CD8-positive, alpha-beta memory T cell (primary cell): Measurements from ENCODE around the gene MEIS2. TPM values are rescaled to one million over a fixed set of nuclear protein-coding genes. Genes with fewer than 3 reads are reported as not detected.
A peak's percentile ranks its signal among the peaks of the same experiment; 100 is the strongest.

Source experiments
- CTCF ChIA-PET: fragments of 350-600 bp; sonication (Branson Sonifier 250); formaldehyde crosslinking; loops from one replicate; lab custom pipeline; 2021; ENCODE audit warnings: antibody characterized with exemption; lab: Charles Lee
- POLR2A ChIA-PET: fragments of 350-600 bp; sonication (Branson Sonifier 250); formaldehyde crosslinking; loops from one replicate; lab custom pipeline; 2021; ENCODE audit warnings: antibody characterized with exemption; lab: Charles Lee
- DNase-seq, 5 donors: peaks; one replicate each; pipeline versions ENCODE4 v3.0.0 to v3.0.0-alpha.2; 2020 to 2022; ENCODE audit warnings: mixed read lengths in 1 of 5
- H3K27ac ChIP-seq: one replicate; pipeline ENCODE4 v1.7.0; 2013; ENCODE audit warnings: low read depth, mild to moderate bottlenecking, low read length, moderate library complexity
- H3K27me3 ChIP-seq: 2 replicates; pipeline ENCODE4 v1.7.0; 2013; ENCODE audit warnings: low read length, mild to moderate bottlenecking; ENCODE audit not compliant: insufficient read depth, poor library complexity, severe bottlenecking
- H3K36me3 ChIP-seq: 2 replicates; pipeline ENCODE4 v1.7.0; 2013; ENCODE audit warnings: mild to moderate bottlenecking, low read length, moderate library complexity; ENCODE audit not compliant: insufficient read depth
- H3K4me1 ChIP-seq: 2 replicates; pipeline ENCODE4 v1.7.0; 2013; ENCODE audit warnings: mild to moderate bottlenecking, low read length, moderate library complexity; ENCODE audit not compliant: insufficient read depth
- H3K4me3 ChIP-seq: 2 replicates; pipeline ENCODE4 v1.7.0; 2013; ENCODE audit warnings: mild to moderate bottlenecking, low read length
- H3K9me3 ChIP-seq: 2 replicates; pipeline ENCODE4 v1.7.0; 2013; ENCODE audit warnings: mild to moderate bottlenecking, low read length
- H3K27ac Mint-ChIP-seq, 8 donors: one replicate each; pipeline ENCODE4 v1.8.0; 2020 to 2021; ENCODE audit warnings: mixed read lengths in 8 of 8, mild to moderate bottlenecking in 6 of 8, inconsistent platforms in 3 of 8, moderate library complexity in 3 of 8
- H3K27me3 Mint-ChIP-seq, 2 donors: one replicate each; pipeline ENCODE4 v1.8.0; 2020 to 2021; ENCODE audit warnings: mixed read lengths in 2 of 2, mild to moderate bottlenecking in 1 of 2, moderate library complexity in 1 of 2
- H3K36me3 Mint-ChIP-seq, 3 donors: one replicate each; pipeline ENCODE4 v1.8.0; 2020 to 2021; ENCODE audit warnings: mixed read lengths in 3 of 3, inconsistent platforms in 1 of 3, mild to moderate bottlenecking in 1 of 3
- H3K4me1 Mint-ChIP-seq, 3 donors: one replicate each; pipeline ENCODE4 v1.8.0; 2020 to 2021; ENCODE audit warnings: mixed read lengths in 3 of 3, inconsistent platforms in 1 of 3, mild to moderate bottlenecking in 1 of 3
- H3K4me3 Mint-ChIP-seq, 7 donors: one replicate each; pipeline ENCODE4 v1.8.0; 2020 to 2021; ENCODE audit warnings: mixed read lengths in 7 of 7, mild to moderate bottlenecking in 6 of 7, moderate library complexity in 4 of 7, inconsistent platforms in 2 of 7
- H3K9me3 Mint-ChIP-seq, 5 donors: one replicate each; pipeline ENCODE4 v1.8.0; 2020 to 2022; ENCODE audit warnings: mixed read lengths in 5 of 5, mild to moderate bottlenecking in 3 of 5, moderate library complexity in 2 of 5, inconsistent platforms in 1 of 5
- polyA plus RNA-seq: library from polyadenylated mRNA; unstranded; fragments of 300-500 nt; fragmentation: Illumina TruSeq; gene quantifications from one replicate; pipeline ENCODE4 v1.2.3, GENCODE V29; 2021
- total RNA-seq, 2 experiments: library from RNA; stranded (reverse); gene quantifications; one replicate each; pipeline ENCODE4 v1.2.3, GENCODE V29; 2021

The MEIS2 gene
- total and polyA plus RNA-seq, 3 experiments from 2014 or later = not detected

DNA sequence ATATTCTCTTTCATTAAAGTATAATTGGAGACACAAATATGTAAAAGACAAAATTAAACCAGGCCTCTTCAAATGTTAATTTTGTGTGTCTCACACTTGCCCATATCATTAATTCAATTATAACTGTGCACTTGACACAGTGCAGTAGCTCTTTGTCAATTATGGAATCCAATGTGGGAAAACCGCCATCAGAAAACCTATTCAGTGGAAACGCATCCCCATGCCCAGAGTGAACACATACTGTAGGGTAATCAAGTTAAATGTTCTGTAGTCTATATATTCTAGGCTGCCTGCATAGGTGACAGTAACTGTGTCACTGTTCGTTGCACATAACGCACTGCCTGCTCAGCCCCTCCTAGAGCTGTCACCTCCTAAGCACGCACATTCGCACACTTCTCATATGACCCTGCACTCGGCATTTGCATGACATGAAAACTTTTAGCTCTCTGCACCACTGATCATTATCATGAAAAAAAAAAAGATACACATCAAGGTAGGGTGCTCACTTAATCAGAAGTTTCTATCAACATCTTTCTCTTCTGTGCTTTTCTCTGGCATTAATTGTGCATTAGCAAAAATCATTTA lies 63.2 kb downstream of the MEIS2 start:
- H3K9me3 ChIP-seq = no peaks in the 10 kb centered on the region
- ChIA-PET POLR2A (no interaction called here), CTCF (interaction anchor here (1.2 kb wide), 1 partner anchor 10 kb away, joined by 3 read pairs; no protein-coding TSS in a partner anchor)
- no peaks in the 10 kb centered on the region for H3K4me1 Mint-ChIP-seq
- no peak overlapping the region for H3K27ac Mint-ChIP-seq
- H3K36me3 ChIP-seq = no peaks in the 10 kb centered on the region
- H3K9me3 Mint-ChIP-seq = peaks cover 0 to 2% (median 0%) of the 10 kb centered on the region in 5 donors
- no peak overlapping the region for H3K4me3 ChIP-seq
- peaks cover 0 to 6% of the 10 kb centered on the region in 2 donors for H3K27me3 Mint-ChIP-seq
- no peaks in the 10 kb centered on the region for H3K4me1 ChIP-seq
- DNase-seq = no peak
- no peaks in the 10 kb centered on the region for H3K36me3 Mint-ChIP-seq
- H3K27ac ChIP-seq = no peak overlapping the region
- no peaks in the 10 kb centered on the region for H3K27me3 ChIP-seq
- H3K4me3 Mint-ChIP-seq = no peak overlapping the region

DNA sequence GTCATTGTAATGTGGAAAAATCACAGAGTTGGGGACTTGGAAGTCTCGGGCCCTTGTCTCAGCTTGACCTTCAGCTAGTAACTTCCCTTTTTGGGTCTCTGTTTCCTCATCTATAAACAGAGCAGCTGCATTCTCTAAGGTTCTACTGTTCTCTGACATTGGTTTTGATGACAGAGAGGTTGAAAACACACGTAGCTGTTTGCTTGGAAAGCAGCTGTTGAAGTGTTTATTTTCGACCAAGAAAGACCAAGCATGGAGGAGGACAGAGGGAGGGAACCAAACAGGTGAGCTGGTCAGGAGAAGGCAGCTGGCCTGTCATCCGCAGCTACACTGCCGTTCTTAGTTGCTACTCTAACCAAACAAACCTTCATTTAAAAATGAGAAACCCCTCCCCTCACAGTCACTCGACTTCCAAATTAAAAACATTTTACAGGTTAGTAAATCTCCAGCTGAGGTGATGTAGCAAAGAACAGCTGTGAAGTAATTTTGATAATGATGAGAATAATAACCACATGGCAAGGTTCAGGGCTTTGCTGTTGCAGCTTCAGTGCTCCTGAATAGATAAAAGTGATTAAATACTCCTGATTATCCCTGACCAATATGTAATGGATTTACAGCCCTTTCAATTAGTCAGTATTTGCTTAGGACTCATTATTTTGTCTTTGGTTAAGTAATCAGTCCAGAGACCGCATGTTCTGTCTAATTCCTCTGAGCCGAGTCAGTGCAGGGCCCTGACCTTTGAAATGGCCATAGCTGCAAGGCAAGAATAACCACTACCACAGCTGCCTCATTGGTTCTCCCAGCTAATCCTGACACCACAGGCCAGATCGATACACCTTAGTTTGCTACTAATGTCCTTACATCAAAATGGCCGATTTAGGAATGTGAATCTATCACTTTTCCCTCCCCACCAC lies 65.3 kb downstream of the MEIS2 start:
- Mint-ChIP-seq H3K36me3 (no peaks in the 10 kb centered on the region), H3K4me1 (no peaks in the 10 kb centered on the region), H3K27ac (no peak overlapping the region), H3K9me3 (peaks cover 0 to 2% (median 0%) of the 10 kb centered on the region in 5 donors), H3K4me3 (no peak overlapping the region), H3K27me3 (peaks cover under 1 to 6% of the 10 kb centered on the region in 2 donors)
- H3K27me3 ChIP-seq = no peaks in the 10 kb centered on the region
- H3K4me3 ChIP-seq = no peak overlapping the region
- H3K36me3 ChIP-seq = no peaks in the 10 kb centered on the region
- H3K27ac ChIP-seq = no peak overlapping the region
- DNase-seq = no peak
- H3K9me3 ChIP-seq = no peaks in the 10 kb centered on the region
- H3K4me1 ChIP-seq = no peaks in the 10 kb centered on the region
- ChIA-PET CTCF (interaction anchor here (1.0 kb wide), 1 partner anchor 45 kb away, joined by 3 read pairs; no protein-coding TSS in a partner anchor), POLR2A (no interaction called here)

DNA sequence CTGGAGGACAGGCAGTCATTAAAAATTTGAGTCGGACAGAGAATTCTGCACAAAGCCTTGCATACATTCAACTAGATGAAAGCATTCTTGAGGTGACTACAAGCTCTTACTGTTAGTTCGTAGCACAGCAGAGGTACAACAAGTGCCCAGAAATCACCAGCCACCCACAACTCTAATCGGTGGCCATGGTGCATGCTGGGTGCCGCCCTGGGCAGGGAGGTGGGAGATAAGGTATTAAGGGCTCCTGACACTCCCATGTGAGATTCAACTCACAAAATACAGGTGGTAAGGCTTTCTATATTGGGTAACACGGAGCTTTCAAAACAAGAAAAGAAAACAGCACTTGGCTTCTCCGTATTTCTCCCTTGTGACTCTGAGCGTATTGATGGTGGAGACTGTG lies 66.0 kb downstream of the MEIS2 start:
- H3K36me3 Mint-ChIP-seq = no peaks in the 10 kb centered on the region
- Histone ChIP-seq H3K9me3 (no peaks in the 10 kb centered on the region), H3K36me3 (no peaks in the 10 kb centered on the region), H3K4me3 (no peak overlapping the region), H3K4me1 (no peaks in the 10 kb centered on the region), H3K27me3 (no peaks in the 10 kb centered on the region), H3K27ac (no peak overlapping the region)
- peaks cover 3 to 6% of the 10 kb centered on the region in 2 donors for H3K27me3 Mint-ChIP-seq
- no peaks in the 10 kb centered on the region for H3K4me1 Mint-ChIP-seq
- no peak for DNase-seq
- ChIA-PET POLR2A (no interaction called here), CTCF (interaction anchor here (1.0 kb wide), 1 partner anchor 45 kb away, joined by 3 read pairs; no protein-coding TSS in a partner anchor)
- H3K9me3 Mint-ChIP-seq = peaks cover 0 to 2% (median 0%) of the 10 kb centered on the region in 5 donors
- H3K4me3 Mint-ChIP-seq = no peak overlapping the region
- H3K27ac Mint-ChIP-seq = no peak overlapping the region

DNA sequence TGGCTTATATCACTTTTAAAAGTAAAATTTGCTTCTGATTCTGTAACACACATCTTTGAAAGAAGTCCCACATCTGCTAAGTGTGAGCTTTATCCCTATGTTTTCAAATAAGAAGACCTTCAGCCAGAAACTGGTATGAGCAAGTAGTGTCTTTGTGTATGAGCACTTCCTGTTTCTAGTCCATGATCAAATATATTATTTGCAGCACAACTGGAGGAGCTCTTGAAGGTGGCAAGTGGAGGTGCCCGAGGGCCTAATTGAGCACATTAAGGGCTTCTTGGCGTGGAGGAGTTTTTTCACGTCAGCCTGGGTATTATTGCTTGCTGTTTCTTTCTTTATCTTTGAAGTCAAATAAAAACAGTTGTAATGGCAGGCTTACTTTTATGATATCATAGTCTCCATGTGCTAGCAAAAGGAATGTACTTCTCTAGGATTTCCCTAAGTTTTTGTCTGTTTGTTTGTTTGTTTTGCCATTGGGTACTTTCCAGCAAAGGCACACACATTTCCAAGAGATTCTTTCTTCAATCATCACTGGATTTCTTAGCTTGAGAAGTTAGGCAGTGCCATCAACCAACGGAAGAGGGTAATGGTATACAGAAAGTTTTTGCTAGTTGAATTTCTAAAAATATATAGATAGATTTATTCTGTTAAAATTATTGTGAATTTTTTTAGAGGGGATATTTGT lies 68.1 kb downstream of the MEIS2 start:
- H3K9me3 ChIP-seq = no peaks in the 10 kb centered on the region
- no peaks in the 10 kb centered on the region for H3K36me3 ChIP-seq
- POLR2A ChIA-PET = no interaction called here
- no peaks in the 10 kb centered on the region for H3K4me1 ChIP-seq
- Mint-ChIP-seq H3K4me3 (no peak overlapping the region), H3K27me3 (peaks cover 3 to 4% of the 10 kb centered on the region in 2 donors), H3K4me1 (no peaks in the 10 kb centered on the region), H3K27ac (no peak overlapping the region), H3K36me3 (no peaks in the 10 kb centered on the region), H3K9me3 (peaks cover 0 to 2% (median 0%) of the 10 kb centered on the region in 5 donors)
- H3K27me3 ChIP-seq = no peaks in the 10 kb centered on the region
- H3K4me3 ChIP-seq = no peak overlapping the region
- CTCF ChIA-PET = no interaction called here
- DNase-seq = no peak
- no peak overlapping the region for H3K27ac ChIP-seq

DNA sequence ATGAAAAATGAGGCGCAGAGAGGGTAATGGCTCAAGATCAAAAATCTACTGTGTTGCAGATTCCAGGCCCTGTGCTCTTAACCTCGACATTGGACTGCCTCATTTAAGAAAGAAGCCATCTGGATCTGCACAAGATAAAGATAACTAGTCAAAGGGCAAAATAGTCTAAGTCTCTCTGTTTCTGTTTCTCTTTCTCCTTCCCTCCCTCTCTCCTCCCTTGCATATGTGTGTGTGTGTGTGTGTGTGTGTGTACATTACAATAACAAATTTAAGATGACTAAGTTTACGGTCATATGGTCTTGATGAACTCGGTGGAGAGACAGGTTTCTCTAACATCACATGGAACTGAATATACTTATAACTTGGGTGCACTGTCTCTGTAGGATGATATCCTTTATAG lies 69.2 kb downstream of the MEIS2 start:
- Mint-ChIP-seq H3K27me3 (peaks cover 3 to 4% of the 10 kb centered on the region in 2 donors), H3K4me1 (no peaks in the 10 kb centered on the region), H3K27ac (peak overlapping the region in 1 of 8 donors; percentile 27), H3K4me3 (no peak overlapping the region), H3K9me3 (peaks cover 0 to 2% (median 0%) of the 10 kb centered on the region in 5 donors), H3K36me3 (no peaks in the 10 kb centered on the region)
- Histone ChIP-seq H3K4me1 (no peaks in the 10 kb centered on the region), H3K36me3 (no peaks in the 10 kb centered on the region), H3K4me3 (no peak overlapping the region), H3K27me3 (no peaks in the 10 kb centered on the region), H3K27ac (no peak overlapping the region), H3K9me3 (no peaks in the 10 kb centered on the region)
- no peak for DNase-seq
- ChIA-PET CTCF (no interaction called here), POLR2A (no interaction called here)

DNA sequence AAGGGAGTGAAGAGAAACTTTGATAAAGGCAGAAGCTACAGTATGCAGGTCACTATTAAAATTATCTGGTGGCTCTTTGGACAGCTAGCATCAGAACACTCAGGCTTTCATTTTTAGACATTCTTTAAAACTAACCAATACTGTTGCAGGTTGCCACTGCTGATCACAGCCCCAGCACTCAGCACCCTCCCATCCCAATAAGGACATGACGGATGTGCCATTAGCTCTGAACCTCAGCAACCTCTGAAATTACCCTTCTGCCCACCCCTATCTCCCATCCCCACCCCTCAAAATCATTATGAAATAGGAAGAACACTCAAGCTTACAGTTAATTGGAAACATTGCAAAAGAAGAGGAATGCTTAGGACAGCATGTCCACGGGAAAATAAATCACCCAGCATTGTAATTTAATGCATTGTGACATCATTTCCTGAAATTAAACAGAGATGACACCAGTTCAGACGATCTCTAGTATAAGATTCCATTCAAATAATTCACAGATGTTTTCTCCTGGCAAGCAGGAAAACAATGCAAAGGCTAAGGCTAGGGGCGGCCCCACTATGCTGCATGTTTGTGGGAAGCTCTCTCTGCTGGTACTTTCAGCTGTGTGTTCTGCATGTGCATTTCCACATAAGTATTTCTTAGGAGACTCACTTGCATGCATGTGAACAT lies 71.6 kb downstream of the MEIS2 start:
- no peaks in the 10 kb centered on the region for H3K27me3 ChIP-seq
- ChIA-PET POLR2A (no interaction called here), CTCF (no interaction called here)
- Mint-ChIP-seq H3K9me3 (peaks cover 0 to under 1% (median 0%) of the 10 kb centered on the region in 5 donors), H3K27ac (no peak overlapping the region), H3K36me3 (no peaks in the 10 kb centered on the region), H3K27me3 (peaks cover 1 to 3% of the 10 kb centered on the region in 2 donors), H3K4me1 (no peaks in the 10 kb centered on the region), H3K4me3 (no peak overlapping the region)
- H3K27ac ChIP-seq = no peak overlapping the region
- DNase-seq = no peak
- no peaks in the 10 kb centered on the region for H3K9me3 ChIP-seq
- no peaks in the 10 kb centered on the region for H3K36me3 ChIP-seq
- H3K4me3 ChIP-seq = no peak overlapping the region
- no peaks in the 10 kb centered on the region for H3K4me1 ChIP-seq

DNA sequence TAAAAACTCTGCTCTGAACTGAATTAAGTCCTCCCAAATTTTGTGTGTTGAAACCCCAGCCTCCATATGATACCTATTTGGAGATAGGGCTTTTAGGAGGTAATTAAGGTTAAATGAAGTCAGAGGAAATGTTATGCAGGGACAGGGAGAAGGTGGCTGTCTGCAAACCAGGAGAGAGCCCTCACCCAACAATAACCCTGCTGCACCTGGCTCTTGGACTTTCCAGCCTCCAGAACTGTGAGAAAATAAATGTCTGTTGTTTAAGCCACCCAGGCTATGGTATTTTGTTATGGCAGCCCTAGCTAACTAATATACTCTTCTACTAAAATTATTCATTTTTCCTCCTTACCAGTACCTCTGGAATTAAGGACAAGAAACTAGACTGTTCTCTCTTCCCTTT lies 79.5 kb downstream of the MEIS2 start:
- Histone ChIP-seq H3K36me3 (no peaks in the 10 kb centered on the region), H3K27me3 (no peaks in the 10 kb centered on the region), H3K9me3 (no peaks in the 10 kb centered on the region), H3K27ac (no peak overlapping the region), H3K4me1 (no peaks in the 10 kb centered on the region), H3K4me3 (no peak overlapping the region)
- H3K4me3 Mint-ChIP-seq = no peak overlapping the region
- no peak overlapping the region for H3K27ac Mint-ChIP-seq
- H3K4me1 Mint-ChIP-seq = no peaks in the 10 kb centered on the region
- ChIA-PET CTCF (no interaction called here), POLR2A (no interaction called here)
- peaks cover 0 to 3% (median 0%) of the 10 kb centered on the region in 5 donors for H3K9me3 Mint-ChIP-seq
- peaks cover 0 to 2% of the 10 kb centered on the region in 2 donors for H3K27me3 Mint-ChIP-seq
- H3K36me3 Mint-ChIP-seq = no peaks in the 10 kb centered on the region
- DNase-seq = no peak
